Measurements from ENCODE around the gene JAG2.

The JAG2 gene

DNA sequence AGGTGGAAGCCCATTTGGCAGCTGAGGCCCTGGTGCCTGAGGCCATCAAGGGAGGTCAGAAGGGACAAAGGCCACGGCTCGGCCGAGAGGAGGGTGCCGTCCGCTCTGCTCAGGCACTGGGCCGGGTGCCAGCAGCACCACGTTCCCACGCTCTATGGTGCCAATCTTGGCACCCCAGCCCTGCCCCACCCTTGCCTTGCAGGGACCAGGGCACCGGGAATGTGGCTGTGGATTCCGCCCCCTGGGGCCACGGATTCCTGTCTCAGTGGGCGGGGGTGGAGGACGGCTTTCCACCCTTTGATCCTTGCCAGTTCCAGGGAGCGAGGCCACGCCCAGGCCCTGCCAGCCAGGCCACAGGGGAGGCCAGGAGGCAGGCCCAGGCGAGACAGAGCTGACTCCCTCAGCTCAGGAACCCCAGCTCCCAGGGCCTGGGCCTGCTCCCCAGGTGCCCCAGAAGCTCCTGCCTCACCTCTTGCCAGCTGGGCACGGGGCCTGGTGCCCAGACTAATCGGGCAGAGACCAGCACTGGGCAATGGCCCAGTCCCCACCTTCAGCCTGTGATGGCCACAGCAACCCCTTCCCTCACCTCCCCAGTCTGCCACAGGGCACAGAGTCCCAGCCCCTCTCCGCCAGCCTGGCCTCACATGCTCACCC lies 76.9 kb downstream of the JAG2 start:
- H3K27ac ChIP-seq (replicated peaks): no peak overlapping the region
- DNase-seq (ENCODE audit: low read depth in 1 of 2, low spot score in 1 of 2): no peak

DNA sequence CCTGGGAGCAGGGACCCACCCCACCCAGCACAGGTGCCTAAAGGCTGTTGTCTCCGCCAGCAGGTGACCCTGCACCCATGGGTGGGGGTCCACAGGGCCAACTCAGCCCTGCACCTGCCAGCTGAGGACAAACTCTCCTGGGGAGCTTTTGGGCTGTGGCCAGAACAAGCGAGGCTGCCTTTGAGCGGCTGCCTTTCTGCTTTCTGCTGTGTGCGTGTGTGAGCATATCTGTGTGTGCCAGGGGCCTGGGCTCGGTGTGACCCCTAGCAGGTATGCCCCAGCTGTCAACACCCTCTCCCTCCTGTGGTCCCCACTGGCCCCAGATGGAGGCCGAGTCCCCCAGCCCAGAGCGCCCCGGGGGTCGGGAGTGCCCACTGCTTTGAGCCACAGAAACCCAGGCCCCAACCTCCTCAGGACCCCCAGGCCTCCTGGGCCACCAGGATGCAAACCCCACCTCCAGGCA lies 77.5 kb downstream of the JAG2 start:
- Histone ChIP-seq H3K4me3 (replicated peaks; ENCODE audit: insufficient read depth, low read length) (no peak overlapping the region), H3K27ac (replicated peaks) (no peak overlapping the region), H3K27me3 (ENCODE audit: insufficient read depth, poor library complexity, severe bottlenecking) (peaks cover 40% of the 10 kb centered on the region)
- no peak for TF ChIP-seq GABPA (IDR thresholded peaks at IDR 0.05; ENCODE audit: low read depth)
- TF ChIP-seq SPI1 (IDR thresholded peaks at IDR 0.05; ENCODE audit: borderline replicate concordance, low read depth): no peak
- no peak for TF ChIP-seq POLR2AphosphoS5 (IDR thresholded peaks at IDR 0.05; ENCODE audit: low read depth)
- TF ChIP-seq, protein P1, sequence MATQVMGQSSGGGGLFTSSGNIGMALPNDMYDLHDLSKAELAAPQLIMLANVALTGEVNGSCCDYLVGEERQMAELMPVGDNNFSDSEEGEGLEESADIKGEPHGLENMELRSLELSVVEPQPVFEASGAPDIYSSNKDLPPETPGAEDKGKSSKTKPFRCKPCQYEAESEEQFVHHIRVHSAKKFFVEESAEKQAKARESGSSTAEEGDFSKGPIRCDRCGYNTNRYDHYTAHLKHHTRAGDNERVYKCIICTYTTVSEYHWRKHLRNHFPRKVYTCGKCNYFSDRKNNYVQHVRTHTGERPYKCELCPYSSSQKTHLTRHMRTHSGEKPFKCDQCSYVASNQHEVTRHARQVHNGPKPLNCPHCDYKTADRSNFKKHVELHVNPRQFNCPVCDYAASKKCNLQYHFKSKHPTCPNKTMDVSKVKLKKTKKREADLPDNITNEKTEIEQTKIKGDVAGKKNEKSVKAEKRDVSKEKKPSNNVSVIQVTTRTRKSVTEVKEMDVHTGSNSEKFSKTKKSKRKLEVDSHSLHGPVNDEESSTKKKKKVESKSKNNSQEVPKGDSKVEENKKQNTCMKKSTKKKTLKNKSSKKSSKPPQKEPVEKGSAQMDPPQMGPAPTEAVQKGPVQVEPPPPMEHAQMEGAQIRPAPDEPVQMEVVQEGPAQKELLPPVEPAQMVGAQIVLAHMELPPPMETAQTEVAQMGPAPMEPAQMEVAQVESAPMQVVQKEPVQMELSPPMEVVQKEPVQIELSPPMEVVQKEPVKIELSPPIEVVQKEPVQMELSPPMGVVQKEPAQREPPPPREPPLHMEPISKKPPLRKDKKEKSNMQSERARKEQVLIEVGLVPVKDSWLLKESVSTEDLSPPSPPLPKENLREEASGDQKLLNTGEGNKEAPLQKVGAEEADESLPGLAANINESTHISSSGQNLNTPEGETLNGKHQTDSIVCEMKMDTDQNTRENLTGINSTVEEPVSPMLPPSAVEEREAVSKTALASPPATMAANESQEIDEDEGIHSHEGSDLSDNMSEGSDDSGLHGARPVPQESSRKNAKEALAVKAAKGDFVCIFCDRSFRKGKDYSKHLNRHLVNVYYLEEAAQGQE (IDR thresholded peaks at IDR 0.05; ENCODE audit: insufficient replicate concordance, low read depth): no peak
- TF ChIP-seq, protein P2, sequence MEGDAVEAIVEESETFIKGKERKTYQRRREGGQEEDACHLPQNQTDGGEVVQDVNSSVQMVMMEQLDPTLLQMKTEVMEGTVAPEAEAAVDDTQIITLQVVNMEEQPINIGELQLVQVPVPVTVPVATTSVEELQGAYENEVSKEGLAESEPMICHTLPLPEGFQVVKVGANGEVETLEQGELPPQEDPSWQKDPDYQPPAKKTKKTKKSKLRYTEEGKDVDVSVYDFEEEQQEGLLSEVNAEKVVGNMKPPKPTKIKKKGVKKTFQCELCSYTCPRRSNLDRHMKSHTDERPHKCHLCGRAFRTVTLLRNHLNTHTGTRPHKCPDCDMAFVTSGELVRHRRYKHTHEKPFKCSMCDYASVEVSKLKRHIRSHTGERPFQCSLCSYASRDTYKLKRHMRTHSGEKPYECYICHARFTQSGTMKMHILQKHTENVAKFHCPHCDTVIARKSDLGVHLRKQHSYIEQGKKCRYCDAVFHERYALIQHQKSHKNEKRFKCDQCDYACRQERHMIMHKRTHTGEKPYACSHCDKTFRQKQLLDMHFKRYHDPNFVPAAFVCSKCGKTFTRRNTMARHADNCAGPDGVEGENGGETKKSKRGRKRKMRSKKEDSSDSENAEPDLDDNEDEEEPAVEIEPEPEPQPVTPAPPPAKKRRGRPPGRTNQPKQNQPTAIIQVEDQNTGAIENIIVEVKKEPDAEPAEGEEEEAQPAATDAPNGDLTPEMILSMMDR (IDR thresholded peaks at IDR 0.05; ENCODE audit: insufficient read depth, low read length): no peak
- no peak for DNase-seq (ENCODE audit: low read depth in 1 of 2, low spot score in 1 of 2)

More for the DNA sequence above, 76.9 kb downstream of the JAG2 start:
- H3K4me3 ChIP-seq (replicated peaks; ENCODE audit: insufficient read depth, low read length): no peak overlapping the region
- H3K27me3 ChIP-seq (ENCODE audit: insufficient read depth, poor library complexity, severe bottlenecking): peaks cover 40% of the 10 kb centered on the region
- TF ChIP-seq SPI1 (IDR thresholded peaks at IDR 0.05; ENCODE audit: borderline replicate concordance, low read depth): no peak
- no peak for TF ChIP-seq POLR2AphosphoS5 (IDR thresholded peaks at IDR 0.05; ENCODE audit: low read depth)
- TF ChIP-seq, protein P1 (IDR thresholded peaks at IDR 0.05; ENCODE audit: insufficient replicate concordance, low read depth): no peak
- no peak for TF ChIP-seq GABPA (IDR thresholded peaks at IDR 0.05; ENCODE audit: low read depth)
- TF ChIP-seq, protein P2 (IDR thresholded peaks at IDR 0.05; ENCODE audit: insufficient read depth, low read length): no peak

Small RNA genes lying within 50 kb of the gene (microRNA-seq; reads per million reads assigned to microRNA genes)
- gene MIR6765: 1.8 reads per million

All from HL-60 (cell line).